ENCODE data around the gene B3GNT3. TPM values are rescaled to one million over a fixed set of nuclear protein-coding genes. Genes with fewer than 3 reads are reported as not detected.
A peak's percentile ranks its signal among the peaks of the same experiment; 100 is the strongest.

Gene B3GNT3
- total and polyA plus RNA-seq, 2 of the 13 experiments (the other 11 are each of a cell fraction or from before 2014, with no cell fraction given) = 0.86 to 4.0 TPM

DNA sequence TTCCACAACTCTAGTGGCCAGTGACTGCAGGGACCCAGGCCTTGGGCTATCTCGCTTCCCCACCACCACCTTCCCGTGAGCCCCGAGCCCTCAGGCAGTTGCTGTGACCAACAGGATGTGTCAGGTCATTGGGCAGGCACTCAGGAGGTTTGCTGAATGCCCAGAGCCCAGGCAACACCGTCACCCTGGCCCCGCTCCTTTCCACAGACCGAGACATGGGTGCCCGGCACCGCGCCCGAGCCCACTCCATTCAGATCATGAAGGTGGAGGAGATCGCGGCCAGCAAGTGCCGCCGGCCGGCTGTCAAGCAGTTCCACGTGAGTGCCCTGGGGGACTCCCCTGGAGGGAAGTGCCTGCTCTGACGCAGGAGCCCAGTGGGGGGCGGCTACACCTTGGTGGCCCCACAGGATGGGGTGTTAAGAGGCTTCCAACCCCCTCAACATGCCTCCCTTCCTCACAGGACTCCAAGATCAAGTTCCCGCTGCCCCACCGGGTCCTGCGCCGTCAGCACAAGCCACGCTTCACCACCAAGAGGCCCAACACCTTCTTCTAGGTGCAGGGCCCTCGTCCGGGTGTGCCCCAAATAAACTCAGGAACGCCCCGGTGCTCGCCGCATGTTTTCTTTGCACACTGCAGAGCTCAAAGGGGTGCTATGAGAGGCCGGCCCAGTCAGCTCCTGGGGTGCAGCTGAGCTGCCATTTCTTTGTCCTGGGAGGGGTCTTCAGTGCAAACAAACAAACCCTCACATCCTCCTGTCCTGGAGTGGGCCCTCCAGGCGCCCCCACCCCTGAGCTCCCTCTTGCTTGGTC, 68.0 kb downstream of the B3GNT3 start (continued):
- TF ChIP-seq, protein P1, sequence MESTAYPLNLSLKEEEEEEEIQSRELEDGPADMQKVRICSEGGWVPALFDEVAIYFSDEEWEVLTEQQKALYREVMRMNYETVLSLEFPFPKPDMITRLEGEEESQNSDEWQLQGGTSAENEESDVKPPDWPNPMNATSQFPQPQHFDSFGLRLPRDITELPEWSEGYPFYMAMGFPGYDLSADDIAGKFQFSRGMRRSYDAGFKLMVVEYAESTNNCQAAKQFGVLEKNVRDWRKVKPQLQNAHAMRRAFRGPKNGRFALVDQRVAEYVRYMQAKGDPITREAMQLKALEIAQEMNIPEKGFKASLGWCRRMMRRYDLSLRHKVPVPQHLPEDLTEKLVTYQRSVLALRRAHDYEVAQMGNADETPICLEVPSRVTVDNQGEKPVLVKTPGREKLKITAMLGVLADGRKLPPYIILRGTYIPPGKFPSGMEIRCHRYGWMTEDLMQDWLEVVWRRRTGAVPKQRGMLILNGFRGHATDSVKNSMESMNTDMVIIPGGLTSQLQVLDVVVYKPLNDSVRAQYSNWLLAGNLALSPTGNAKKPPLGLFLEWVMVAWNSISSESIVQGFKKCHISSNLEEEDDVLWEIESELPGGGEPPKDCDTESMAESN (CRISPR knock-in tag; conservative IDR thresholded peaks at IDR 0.05) = no peak
- TF ChIP-seq, protein P2, sequence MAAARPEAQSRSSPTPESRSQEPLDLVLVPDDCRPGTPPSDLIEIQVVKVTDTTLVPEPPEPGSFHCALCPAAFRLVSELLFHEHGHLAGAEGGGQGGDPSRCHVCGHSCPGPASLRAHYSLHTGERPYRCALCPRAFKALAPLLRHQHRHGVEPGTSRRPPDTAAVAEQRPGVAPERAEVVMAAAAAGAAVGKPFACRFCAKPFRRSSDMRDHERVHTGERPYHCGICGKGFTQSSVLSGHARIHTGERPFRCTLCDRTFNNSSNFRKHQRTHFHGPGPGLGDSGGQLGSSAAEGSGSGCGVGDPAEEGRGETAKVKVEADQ (CRISPR knock-in tag; IDR thresholded peaks at IDR 0.05; ENCODE audit: borderline replicate concordance) = no peak
- TF ChIP-seq REPIN1 (CRISPR knock-in tag; IDR thresholded peaks at IDR 0.05; ENCODE audit: borderline replicate concordance, low read depth) (no peak), GABPB1 (CRISPR knock-in tag; IDR thresholded peaks at IDR 0.05) (no peak), RBM22 (optimal IDR thresholded peaks at IDR 0.05; ENCODE audit: low read length) (peak; percentile 67), DNMT1 (CRISPR knock-in tag; IDR thresholded peaks at IDR 0.05) (no peak), RAD51 (IDR thresholded peaks at IDR 0.05; ENCODE audit: borderline replicate concordance) (no peak), JUNB (CRISPR knock-in tag; IDR thresholded peaks at IDR 0.05; ENCODE audit: borderline replicate concordance) (no peak), ETV6 (CRISPR knock-in tag; conservative IDR thresholded peaks at IDR 0.05) (no peak)

Small RNA genes lying within 50 kb of the gene (small RNA-seq; reads per million reads assigned to genes)
- 0 reads per million in 3 experiments for gene SNORA68 (ENCODE audit: insufficient read depth in 2 of 3, insufficient read length in 3 of 3, low read depth in 2 of 3, low replicate concordance in 1 of 3)

Other genes with a start within 250 kb of the B3GNT3 start
- gene COLGALT1, start 239.5 kb upstream of the B3GNT3 start, total RNA-seq (2016; rRNA removed; fragmentation: Illumina TruSeq; extraction: Trizol) = 33.3 and 58.0 TPM in 2 replicates
- gene COLGALT1, start 239.5 kb upstream of the B3GNT3 start, polyA plus RNA-seq (2011; rRNA removed) = 196 and 211 TPM in 2 replicates
- 0.07 and 0.11 TPM in 2 replicates for gene UNC13A, start 106.8 kb upstream of the B3GNT3 start, total RNA-seq (2016; rRNA removed; fragmentation: Illumina TruSeq; extraction: Trizol)
- 0.34 and 0.45 TPM in 2 replicates for gene UNC13A, start 106.8 kb upstream of the B3GNT3 start, polyA plus RNA-seq (2011; rRNA removed)
- gene MAP1S, start 75.7 kb upstream of the B3GNT3 start, total RNA-seq (2016; rRNA removed; fragmentation: Illumina TruSeq; extraction: Trizol) = 3.8 and 12.2 TPM in 2 replicates
- 7.3 and 8.2 TPM in 2 replicates for gene MAP1S, start 75.7 kb upstream of the B3GNT3 start, polyA plus RNA-seq (2011; rRNA removed)
- gene FCHO1, start 43.7 kb upstream of the B3GNT3 start, total RNA-seq (2016; rRNA removed; fragmentation: Illumina TruSeq; extraction: Trizol) = 1.2 and 1.3 TPM in 2 replicates
- 2.5 and 3.1 TPM in 2 replicates for gene FCHO1, start 43.7 kb upstream of the B3GNT3 start, polyA plus RNA-seq (2011; rRNA removed)
- gene INSL3, start 26.4 kb downstream of the B3GNT3 start, total RNA-seq (2016; rRNA removed; fragmentation: Illumina TruSeq; extraction: Trizol) = not detected in 2 replicates
- gene INSL3, start 26.4 kb downstream of the B3GNT3 start, polyA plus RNA-seq (2011; rRNA removed) = 0.30 and 0.44 TPM in 2 replicates
- 2.8 and 3.4 TPM in 2 replicates for gene JAK3, start 52.8 kb downstream of the B3GNT3 start, total RNA-seq (2016; rRNA removed; fragmentation: Illumina TruSeq; extraction: Trizol)
- gene JAK3, start 52.8 kb downstream of the B3GNT3 start, polyA plus RNA-seq (2011; rRNA removed) = 18.6 and 30.1 TPM in 2 replicates
- 1,471 and 1,490 TPM in 2 replicates for gene RPL18A, start 64.8 kb downstream of the B3GNT3 start, total RNA-seq (2016; rRNA removed; fragmentation: Illumina TruSeq; extraction: Trizol)
- 2,004 and 2,232 TPM in 2 replicates for gene RPL18A, start 64.8 kb downstream of the B3GNT3 start, polyA plus RNA-seq (2011; rRNA removed)
- gene SLC5A5, start 76.8 kb downstream of the B3GNT3 start, total RNA-seq (2016; rRNA removed; fragmentation: Illumina TruSeq; extraction: Trizol) = not detected in 2 replicates
- not detected in 2 replicates for gene SLC5A5, start 76.8 kb downstream of the B3GNT3 start, polyA plus RNA-seq (2011; rRNA removed)
- gene CCDC124, start 137.9 kb downstream of the B3GNT3 start, total RNA-seq (2016; rRNA removed; fragmentation: Illumina TruSeq; extraction: Trizol) = 14.9 and 16.3 TPM in 2 replicates
- 20.3 and 24.8 TPM in 2 replicates for gene CCDC124, start 137.9 kb downstream of the B3GNT3 start, polyA plus RNA-seq (2011; rRNA removed)
- gene KCNN1, start 172.0 kb downstream of the B3GNT3 start, total RNA-seq (2016; rRNA removed; fragmentation: Illumina TruSeq; extraction: Trizol) = 0.04 TPM in 1 of 2 replicates, not detected in the other
- gene KCNN1, start 172.0 kb downstream of the B3GNT3 start, polyA plus RNA-seq (2011; rRNA removed) = not detected in 2 replicates
- 1.7 and 2.1 TPM in 2 replicates for gene ARRDC2, start 213.0 kb downstream of the B3GNT3 start, total RNA-seq (2016; rRNA removed; fragmentation: Illumina TruSeq; extraction: Trizol)
- 3.4 and 4.3 TPM in 2 replicates for gene ARRDC2, start 213.0 kb downstream of the B3GNT3 start, polyA plus RNA-seq (2011; rRNA removed)

Measured in HepG2 (cell line).